ENCODE results near the gene PRKCQ. TPM values are rescaled to one million over a fixed set of nuclear protein-coding genes. Genes with fewer than 3 reads are reported as not detected.
A peak's percentile ranks its signal among the peaks of the same experiment; 100 is the strongest.

PRKCQ gene
- total RNA-seq, 4 donors from 2014 or later, result 0.21 to 0.30 TPM; not detected in 2

- WGBS, 2 donors, result 75 to 77% methylated on average over 18 of the region's 18 CpGs
- no peaks in the 10 kb centered on the region for H3K27me3 ChIP-seq
- H3K36me3 ChIP-seq, result no peaks in the 10 kb centered on the region
- no peaks in the 10 kb centered on the region for H3K9me3 ChIP-seq
- DNase-seq (ENCODE audit: low spot score in 2 of 2), result no peak
- no peaks in the 10 kb centered on the region for H3K4me1 ChIP-seq
- no peak for TF ChIP-seq CTCF (IDR thresholded peaks at IDR 0.05)
- no peak for TF ChIP-seq POLR2A (IDR thresholded peaks at IDR 0.05)
- TF ChIP-seq EP300 (IDR thresholded peaks at IDR 0.05), result no peak
- H3K4me3 ChIP-seq, result no peak overlapping the region
- H3K27ac ChIP-seq, result peak overlapping the region in 1 of 4 donors; percentile 12
Observed at GRCh38 chr10:6530211-6530840, 49.8 kb downstream of the PRKCQ start.

- no peaks in the 10 kb centered on the region for H3K27me3 ChIP-seq
- no peak overlapping the region for H3K27ac ChIP-seq
- TF ChIP-seq POLR2A (IDR thresholded peaks at IDR 0.05) (no peak), EP300 (IDR thresholded peaks at IDR 0.05) (no peak), CTCF (IDR thresholded peaks at IDR 0.05) (no peak)
- H3K36me3 ChIP-seq, result no peaks in the 10 kb centered on the region
- WGBS, 2 donors, result 89% methylated on average over 12 of the region's 12 CpGs
- DNase-seq (ENCODE audit: low spot score in 2 of 2), result no peak
- H3K4me3 ChIP-seq, result no peak overlapping the region
- no peaks in the 10 kb centered on the region for H3K9me3 ChIP-seq
- no peaks in the 10 kb centered on the region for H3K4me1 ChIP-seq
Observed at GRCh38 chr10:6528198-6528950, 51.7 kb downstream of the PRKCQ start.

GRCh38 chr10:6525599-6526165 lies 54.4 kb downstream of the PRKCQ start:
- DNase-seq (ENCODE audit: low spot score in 2 of 2), result no peak
- TF ChIP-seq CTCF (IDR thresholded peaks at IDR 0.05) (no peak), EP300 (IDR thresholded peaks at IDR 0.05) (no peak), POLR2A (IDR thresholded peaks at IDR 0.05) (no peak)
- 79 to 85% methylated on average over 4 of the region's 4 CpGs for WGBS, 2 donors
- Histone ChIP-seq H3K4me1 (no peaks in the 10 kb centered on the region), H3K27me3 (no peaks in the 10 kb centered on the region), H3K4me3 (no peak overlapping the region), H3K9me3 (no peaks in the 10 kb centered on the region), H3K27ac (no peak overlapping the region), H3K36me3 (no peaks in the 10 kb centered on the region)

GRCh38 chr10:6522230-6522629 lies 57.8 kb downstream of the PRKCQ start:
- no peak for TF ChIP-seq EP300 (IDR thresholded peaks at IDR 0.05)
- TF ChIP-seq CTCF (IDR thresholded peaks at IDR 0.05), result no peak
- no peak for TF ChIP-seq POLR2A (IDR thresholded peaks at IDR 0.05)
- no peak for DNase-seq (ENCODE audit: low spot score in 2 of 2)
- Histone ChIP-seq H3K36me3 (no peaks in the 10 kb centered on the region), H3K9me3 (no peaks in the 10 kb centered on the region), H3K27me3 (no peaks in the 10 kb centered on the region), H3K27ac (no peak overlapping the region), H3K4me1 (no peaks in the 10 kb centered on the region), H3K4me3 (no peak overlapping the region)
- 92 to 95% methylated on average over 6 of the region's 6 CpGs for WGBS, 2 donors

GRCh38 chr10:6520138-6520537 lies 59.9 kb downstream of the PRKCQ start:
- no peak overlapping the region for H3K27ac ChIP-seq
- H3K36me3 ChIP-seq, result no peaks in the 10 kb centered on the region
- H3K9me3 ChIP-seq, result no peaks in the 10 kb centered on the region
- 87 to 90% methylated on average over 10 of the region's 10 CpGs for WGBS, 2 donors
- DNase-seq (ENCODE audit: low spot score in 2 of 2), result no peak
- no peaks in the 10 kb centered on the region for H3K27me3 ChIP-seq
- no peak for TF ChIP-seq CTCF (IDR thresholded peaks at IDR 0.05)
- no peak for TF ChIP-seq EP300 (IDR thresholded peaks at IDR 0.05)
- no peak for TF ChIP-seq POLR2A (IDR thresholded peaks at IDR 0.05)
- H3K4me3 ChIP-seq, result no peak overlapping the region
- no peaks in the 10 kb centered on the region for H3K4me1 ChIP-seq

Measured in tibial nerve (tissue), 4 donors.